HG03066 (cell line): ENCODE data around the gene GIT2.

Experiments used
- ATAC-seq: cut with Tn5 transposase; IDR thresholded peaks from one replicate; pipeline ENCODE4 v1.9.1; 2021; ENCODE audit warnings: low read depth; ENCODE audit not compliant: unreplicated experiment

GIT2 gene

GRCh38 chr12:110007881-110008280 lies 11.7 kb upstream of the GIT2 start:
- no peak for ATAC-seq

- no peak for ATAC-seq
Observed at GRCh38 chr12:110006115-110006514, 9.9 kb upstream of the GIT2 start.

- peak; percentile 60 for ATAC-seq
Observed at GRCh38 chr12:110005319-110005973, 9.3 kb upstream of the GIT2 start.

- ATAC-seq: peak; percentile 55
Observed at GRCh38 chr12:110004598-110004997, 8.4 kb upstream of the GIT2 start.

- ATAC-seq: no peak
Observed at GRCh38 chr12:110002676-110003515, 6.7 kb upstream of the GIT2 start.

GRCh38 chr12:110001596-110001995 lies 5.4 kb upstream of the GIT2 start:
- ATAC-seq: no peak

GRCh38 chr12:109999983-110000505 lies 3.9 kb upstream of the GIT2 start:
- no peak for ATAC-seq

- no peak for ATAC-seq
Observed at GRCh38 chr12:109999649-109999971, 3.4 kb upstream of the GIT2 start.

- peak; percentile 54 for ATAC-seq
Observed at GRCh38 chr12:109998904-109999648, 2.9 kb upstream of the GIT2 start, which contains the start of gene ANKRD13A. Gene ANKRD13A (plus strand): TSS chr12:109999430. CDS start chr12:109999689, 259 bp downstream.

GRCh38 chr12:109998241-109998903 lies 2.2 kb upstream of the GIT2 start:
- no peak for ATAC-seq

- no peak for ATAC-seq
Observed at GRCh38 chr12:109997393-109997792, 1.2 kb upstream of the GIT2 start.

GRCh38 chr12:109996483-109996853 lies 300 bp upstream of the GIT2 start:
- no peak for ATAC-seq

GRCh38 chr12:109995361-109995685 lies 845 bp downstream of the GIT2 start:
- no peak for ATAC-seq

GRCh38 chr12:109994401-109995175 lies 1.6 kb downstream of the GIT2 start:
- no peak for ATAC-seq

GRCh38 chr12:109993091-109993490 lies 3.1 kb downstream of the GIT2 start:
- no peak for ATAC-seq

GRCh38 chr12:109991586-109991985 lies 4.6 kb downstream of the GIT2 start:
- ATAC-seq: no peak

- ATAC-seq: no peak
Observed at GRCh38 chr12:109989380-109989779, 6.8 kb downstream of the GIT2 start.

GRCh38 chr12:109988903-109989302 lies 7.3 kb downstream of the GIT2 start:
- ATAC-seq: no peak

GRCh38 chr12:109988274-109988673 lies 7.9 kb downstream of the GIT2 start:
- ATAC-seq: no peak

GRCh38 chr12:109987615-109988014 lies 8.6 kb downstream of the GIT2 start:
- ATAC-seq: no peak
